Stimulated activated CD4-positive, alpha-beta T cell treated with anti-CD3 and anti-CD28 coated beads, Interleukin-4, amount 100 ng/mL, for 48 hours (primary cell): ENCODE results near the gene NT5DC4.

ENCODE experiments used
- DNase-seq, 2 donors: peaks; one replicate each; pipeline ENCODE4 v3.0.0-alpha.2; 2020; ENCODE audit warnings: low read depth in 2 of 2

The NT5DC4 gene

GRCh38 chr2:112723547-112723940 lies 2.7 kb downstream of the NT5DC4 start:
- DNase-seq, result no peak

- DNase-seq, result no peak
These were observed 3.2 kb downstream of the NT5DC4 start for GRCh38 chr2:112723995-112724394.

GRCh38 chr2:112724591-112725525 lies 4.0 kb downstream of the NT5DC4 start:
- DNase-seq, result no peak

- DNase-seq, result no peak
These were observed 5.0 kb downstream of the NT5DC4 start for GRCh38 chr2:112725545-112726457.

GRCh38 chr2:112726487-112727190 lies 5.8 kb downstream of the NT5DC4 start:
- DNase-seq, result peak; percentile 81 to 88

GRCh38 chr2:112727276-112728028 lies 6.6 kb downstream of the NT5DC4 start:
- no peak for DNase-seq

DNA sequence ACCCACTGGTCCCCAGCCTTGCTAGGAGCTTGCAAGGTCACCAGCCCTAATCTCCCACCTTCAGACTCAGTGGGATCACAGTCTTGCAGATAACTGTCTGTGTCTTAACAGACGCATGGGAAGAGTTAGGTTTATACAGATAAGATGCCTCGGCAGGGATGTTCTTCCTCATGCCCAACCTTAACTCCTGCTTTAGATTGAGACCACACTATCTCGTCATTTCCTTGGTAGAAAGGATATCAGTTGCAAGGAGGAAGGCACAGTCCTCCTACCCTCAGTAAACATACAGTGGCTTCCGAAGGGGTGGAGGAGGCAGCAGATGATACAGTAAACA lies 7.2 kb downstream of the NT5DC4 start:
- no peak for DNase-seq

DNA sequence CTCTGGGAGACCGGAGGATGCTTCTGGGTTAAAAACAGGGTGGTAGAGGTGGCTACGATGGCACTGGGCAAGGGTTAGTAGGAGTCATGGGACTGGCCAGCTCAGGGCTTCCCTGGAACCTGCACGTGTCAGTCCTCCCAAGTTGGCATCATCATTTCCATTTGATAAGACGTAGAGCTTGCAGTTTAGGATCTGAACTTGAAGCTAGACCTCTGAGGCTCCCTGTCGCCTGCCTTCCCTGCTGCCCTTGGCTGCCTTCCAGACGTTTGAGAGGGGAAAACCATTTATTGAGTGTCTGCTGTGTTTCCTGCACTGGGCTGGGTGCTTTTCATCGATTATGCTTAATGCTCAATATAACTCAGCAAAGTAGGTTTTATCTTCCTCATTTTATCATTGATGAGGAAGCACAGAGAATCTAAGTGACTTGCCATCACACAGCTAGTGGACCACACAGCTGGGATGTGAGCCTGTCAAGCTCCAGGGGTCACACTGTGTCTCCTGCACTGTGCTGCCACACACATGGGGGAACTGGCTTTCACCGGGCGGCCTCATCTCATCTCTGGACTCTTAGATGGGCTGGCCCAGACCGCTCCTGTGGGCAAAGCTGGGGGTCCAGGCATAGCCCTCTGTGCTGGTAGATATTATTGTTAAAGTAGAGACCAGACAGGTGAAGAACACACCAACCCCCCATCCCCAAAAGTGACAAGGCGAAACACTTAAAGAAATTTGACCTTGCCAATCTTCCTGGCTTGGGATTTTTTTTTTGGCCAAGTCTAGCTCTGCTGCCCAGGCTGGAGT lies 7.8 kb downstream of the NT5DC4 start:
- no peak for DNase-seq

DNA sequence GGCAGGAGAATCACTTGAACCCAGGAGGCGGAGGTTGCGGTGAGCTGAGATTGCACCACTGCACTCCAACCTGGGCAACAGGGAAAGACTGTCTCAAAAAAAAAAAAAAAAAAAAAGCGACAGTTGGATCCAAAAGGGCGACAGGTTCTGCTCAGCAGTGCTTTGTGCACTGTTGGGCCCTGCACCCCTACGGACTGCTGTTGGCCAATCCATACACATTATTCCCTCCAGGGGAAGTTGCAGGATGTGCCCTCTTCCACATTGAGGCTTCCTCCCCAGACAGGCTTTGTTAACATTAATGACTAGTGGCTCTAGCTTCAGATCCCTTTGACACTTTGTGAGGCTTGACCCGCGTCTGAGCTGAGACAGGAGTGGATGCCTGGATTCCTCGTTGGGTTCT lies 9.4 kb downstream of the NT5DC4 start:
- no peak for DNase-seq

- no peak for DNase-seq
These were observed 10.0 kb downstream of the NT5DC4 start for GRCh38 chr2:112730791-112731190.

DNA sequence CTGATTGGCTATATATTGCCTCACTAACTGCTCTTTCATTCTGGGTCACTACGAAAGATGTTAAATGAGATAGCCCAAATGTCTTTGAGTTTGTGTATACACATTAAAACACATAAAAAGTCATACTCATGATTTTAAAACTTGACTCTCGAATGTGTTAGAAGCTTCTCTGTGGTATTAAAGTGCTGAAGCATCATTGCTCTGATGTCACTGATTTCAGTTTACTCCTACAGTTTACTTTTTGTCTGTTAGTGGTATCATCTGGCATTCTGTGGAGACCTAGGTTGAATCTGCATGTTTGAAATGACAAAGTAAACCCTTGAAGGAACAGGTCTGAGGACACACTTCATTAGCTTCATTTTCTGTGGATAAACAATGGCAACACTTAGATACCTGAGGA lies 10.7 kb downstream of the NT5DC4 start:
- no peak for DNase-seq

DNA sequence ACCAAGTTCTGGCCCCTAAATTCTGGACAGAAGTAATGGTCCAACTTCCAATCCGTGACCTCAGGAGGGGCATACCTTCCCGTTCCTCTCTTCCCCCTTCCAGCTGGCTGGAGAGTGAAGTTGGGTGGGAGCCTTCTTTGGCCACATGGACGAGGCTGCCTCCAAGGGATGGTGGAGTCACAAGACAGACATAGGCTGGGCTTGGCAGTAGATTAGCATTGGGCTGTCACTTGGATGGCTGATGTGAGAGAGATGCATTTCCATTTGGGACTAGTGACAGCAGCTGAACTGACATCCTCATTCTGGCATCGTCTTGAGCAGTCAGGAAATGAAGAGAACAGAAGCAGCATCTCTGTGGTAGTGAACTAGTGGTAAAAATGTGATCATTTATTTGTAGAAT lies 12.6 kb downstream of the NT5DC4 start:
- DNase-seq, result no peak

- no peak for DNase-seq
These were observed 13.1 kb downstream of the NT5DC4 start for GRCh38 chr2:112733871-112734270.

DNA sequence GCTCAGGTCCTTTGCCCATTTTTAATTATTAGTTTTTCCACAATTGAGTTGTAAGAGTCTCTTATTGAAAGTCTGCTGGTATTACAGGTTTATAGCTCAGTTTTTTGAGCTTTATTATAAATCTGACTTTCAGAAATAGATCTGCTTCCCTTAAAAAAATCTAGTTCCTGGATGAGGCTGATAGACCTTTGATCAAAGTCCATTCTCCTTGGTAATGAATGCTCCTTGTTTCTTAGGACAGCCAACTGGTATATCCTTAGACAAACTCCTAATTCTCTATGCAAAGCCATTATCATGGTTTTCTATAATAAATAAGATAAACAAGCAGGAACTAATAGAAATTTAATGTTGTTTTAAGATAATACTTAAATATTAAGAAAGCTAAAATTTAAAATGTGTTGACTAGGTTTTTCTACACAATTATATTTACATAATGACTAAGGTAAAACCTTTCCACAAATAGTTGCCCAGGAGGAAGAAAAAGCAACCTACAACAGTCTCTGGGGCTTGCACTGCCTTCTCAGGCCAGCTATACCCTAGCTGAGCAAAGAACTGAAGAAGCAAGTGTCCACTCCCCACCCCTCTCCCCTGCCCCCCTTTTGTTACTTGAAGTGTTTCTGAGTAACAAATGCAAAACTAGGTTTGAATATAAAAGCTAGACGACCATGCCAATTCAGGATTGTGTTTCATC lies 16.9 kb downstream of the NT5DC4 start:
- no peak for DNase-seq

- DNase-seq, result no peak
These were observed 19.7 kb downstream of the NT5DC4 start for GRCh38 chr2:112740527-112740926.

GRCh38 chr2:112749755-112750559 lies 29.1 kb downstream of the NT5DC4 start:
- DNase-seq, result peak; percentile 80

- no peak for DNase-seq
These were observed 29.7 kb downstream of the NT5DC4 start for GRCh38 chr2:112750560-112750843.

DNA sequence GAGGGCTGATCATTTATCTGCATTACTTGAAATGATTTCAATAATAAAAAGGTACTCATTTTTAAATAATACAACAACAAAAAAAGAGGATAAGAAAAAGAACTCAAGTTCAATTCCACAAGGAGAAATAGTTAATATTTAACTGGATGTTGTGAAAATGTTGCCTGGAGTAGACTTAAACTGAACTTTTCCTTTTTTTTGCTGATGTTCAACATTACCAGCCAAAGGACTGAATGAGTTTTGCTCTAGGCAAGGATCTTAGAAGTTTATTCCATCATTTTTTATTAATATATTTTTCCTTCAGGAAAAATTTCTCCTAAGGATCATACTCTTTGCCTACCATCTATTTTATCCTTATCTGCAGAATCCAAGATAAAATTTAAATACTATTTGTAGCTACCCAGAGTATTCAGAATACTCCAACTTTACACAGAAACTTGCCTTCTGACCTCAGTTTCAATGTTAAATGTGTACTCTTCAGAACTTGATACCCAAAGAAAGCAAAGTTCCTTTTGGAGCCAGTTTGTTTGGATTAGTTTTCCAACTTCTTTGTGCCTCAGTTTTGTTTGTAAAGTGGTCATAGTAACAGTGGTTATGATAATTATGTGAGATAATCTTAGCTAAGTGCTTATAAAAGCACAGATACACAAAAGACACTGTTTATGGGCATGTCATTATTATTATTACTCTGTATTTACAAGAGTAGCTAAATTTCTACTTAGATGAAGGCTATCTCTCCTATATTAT lies 30.8 kb downstream of the NT5DC4 start:
- DNase-seq, result no peak

DNA sequence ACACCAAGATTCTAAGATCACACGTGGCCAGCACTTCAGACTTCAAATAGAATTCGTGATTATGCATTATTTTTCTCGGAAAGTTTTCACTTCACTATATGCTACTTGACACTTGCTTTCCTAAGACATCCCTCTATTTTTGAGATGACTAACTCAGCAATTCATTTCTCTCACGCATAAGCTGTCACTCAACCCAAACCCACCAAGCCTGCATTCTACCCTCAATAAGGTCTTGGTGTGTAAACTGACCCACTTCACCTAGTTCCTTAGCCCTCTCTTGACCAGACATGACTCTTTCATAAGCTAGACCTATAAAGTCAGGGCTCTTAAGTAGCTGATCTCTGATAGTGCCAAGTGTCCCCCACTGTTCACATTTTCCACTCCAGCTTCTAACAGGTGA lies 31.8 kb downstream of the NT5DC4 start:
- DNase-seq, result no peak
